GM15510 (cell line): ENCODE results near the gene HOTAIR.
A peak's percentile ranks its signal among the peaks of the same experiment; 100 is the strongest.

Source experiments
- POLR2A ChIP-seq: IDR thresholded peaks from 3 replicates; pipeline ENCODE4 v1.6.1; 2011; ENCODE audit warnings: borderline replicate concordance; ENCODE audit not compliant: insufficient read length; ENCODE audit errors: extremely low read depth

HOTAIR gene

DNA sequence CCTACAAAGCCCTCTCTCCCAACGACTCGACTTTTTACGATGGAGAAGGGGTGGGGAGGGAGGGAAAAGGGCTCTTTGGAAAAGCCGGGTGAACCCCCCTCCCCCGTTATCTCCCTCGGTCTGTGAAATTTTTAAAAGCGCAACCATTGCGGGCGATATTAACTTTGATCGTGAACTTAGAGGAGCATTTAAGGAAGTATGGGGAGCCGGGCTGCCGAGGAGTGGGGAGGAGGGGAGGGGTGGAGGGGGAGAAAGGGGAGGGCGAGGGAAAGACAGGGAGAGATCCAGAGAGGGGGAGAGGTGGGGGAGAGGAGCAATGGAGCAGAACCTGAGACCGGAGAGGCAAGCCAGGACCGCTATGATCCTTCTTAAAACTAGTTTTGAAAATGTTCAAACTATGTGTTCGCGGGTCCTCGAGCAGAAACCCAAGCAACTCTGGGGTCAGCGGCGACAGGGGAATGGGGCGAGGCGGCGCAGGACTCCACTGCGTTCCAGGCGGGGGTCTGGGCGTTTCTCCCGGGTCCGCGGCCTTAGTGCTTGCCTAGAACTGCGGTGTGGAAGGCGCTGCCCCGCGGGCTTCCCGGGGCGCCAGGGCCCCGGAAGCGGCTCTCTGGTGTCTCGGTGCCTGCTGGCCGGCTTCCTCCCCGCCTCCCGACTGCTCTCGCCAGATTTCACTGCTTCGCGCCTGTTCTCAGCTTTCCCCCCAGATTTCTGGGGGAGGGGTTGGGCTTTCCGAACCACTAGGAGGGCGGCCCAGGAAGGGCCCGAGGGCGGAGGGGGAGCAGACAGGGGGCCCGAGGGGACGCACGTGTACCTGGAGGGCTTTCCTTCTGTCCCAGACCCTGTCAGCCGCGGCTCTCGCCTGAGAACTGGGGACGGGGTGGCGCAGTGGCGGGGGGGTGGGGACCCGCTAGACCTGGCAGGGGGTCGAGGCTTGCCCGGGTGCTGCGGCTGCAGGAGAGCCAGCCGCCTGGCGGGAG is at the start of gene HOTAIR:
HOTAIR (minus strand) TSS at position 871 of the 980 bp plus-strand sequence.
- no peak for TF ChIP-seq POLR2A

DNA sequence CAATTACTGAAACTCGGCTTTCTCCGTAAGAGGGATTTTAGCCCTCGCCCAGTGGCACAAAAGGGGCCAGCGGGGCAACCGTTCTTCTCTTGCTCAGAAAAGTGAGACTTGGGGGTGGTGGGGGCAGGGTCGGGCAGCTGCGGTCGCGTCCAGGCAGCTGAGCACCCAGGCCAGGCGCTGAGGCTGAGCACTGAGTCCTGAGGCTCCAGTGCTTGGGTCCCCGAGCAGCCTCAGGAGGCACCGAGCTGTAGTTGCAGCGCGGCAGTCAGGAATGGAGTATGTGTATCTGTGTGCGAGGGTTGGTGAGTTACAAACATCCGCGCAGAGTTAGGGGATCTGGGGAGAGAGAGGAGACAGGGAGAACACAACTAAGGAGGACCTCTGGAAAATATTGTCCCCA is 49.4 kb upstream of the HOTAIR start:
- TF ChIP-seq POLR2A, result no peak

DNA sequence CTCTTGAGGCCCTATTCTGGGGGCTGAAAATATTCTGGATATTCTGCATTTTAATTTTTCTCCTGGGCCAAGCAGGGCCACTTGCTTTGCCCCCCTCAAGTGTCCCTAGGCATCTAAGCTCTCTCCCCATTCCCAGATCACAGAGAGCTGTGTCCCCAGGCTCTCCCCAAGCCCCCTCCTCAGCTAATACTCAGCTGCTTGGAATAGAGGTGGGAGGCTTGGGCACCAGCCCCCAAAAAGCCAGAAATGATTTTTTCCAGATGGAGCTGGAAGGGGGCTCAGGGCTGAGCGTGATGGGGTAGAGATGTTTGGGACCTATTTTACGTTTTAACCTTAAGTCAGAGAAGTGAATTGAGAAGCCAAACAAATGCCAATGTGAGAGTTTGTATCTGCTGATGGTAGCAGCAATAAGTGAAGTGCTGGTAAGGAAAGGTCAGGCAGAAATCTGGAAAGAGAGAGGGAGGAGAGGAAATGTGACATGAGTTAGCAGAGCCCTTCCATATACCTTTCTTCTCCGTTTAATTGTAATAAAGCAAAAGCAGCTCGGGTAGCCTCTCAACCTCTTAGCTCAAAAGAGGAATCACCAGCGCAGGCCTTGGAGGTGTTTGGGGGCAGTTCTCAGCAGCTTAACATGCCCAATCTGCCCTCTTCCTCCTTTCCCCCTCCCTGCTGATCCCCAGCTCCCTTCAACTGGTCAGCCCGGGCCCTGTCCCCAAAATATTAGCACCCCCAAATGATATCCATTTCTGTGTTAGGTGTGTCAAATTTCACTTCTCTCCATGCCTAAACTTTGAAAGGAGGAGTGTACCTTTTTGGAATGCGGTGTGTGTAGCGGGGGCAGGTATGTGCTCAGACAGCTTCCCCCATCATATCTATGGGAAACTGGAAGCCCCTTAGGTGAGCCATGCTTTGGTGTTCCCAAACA is 48.5 kb upstream of the HOTAIR start:
- TF ChIP-seq POLR2A, result no peak

DNA sequence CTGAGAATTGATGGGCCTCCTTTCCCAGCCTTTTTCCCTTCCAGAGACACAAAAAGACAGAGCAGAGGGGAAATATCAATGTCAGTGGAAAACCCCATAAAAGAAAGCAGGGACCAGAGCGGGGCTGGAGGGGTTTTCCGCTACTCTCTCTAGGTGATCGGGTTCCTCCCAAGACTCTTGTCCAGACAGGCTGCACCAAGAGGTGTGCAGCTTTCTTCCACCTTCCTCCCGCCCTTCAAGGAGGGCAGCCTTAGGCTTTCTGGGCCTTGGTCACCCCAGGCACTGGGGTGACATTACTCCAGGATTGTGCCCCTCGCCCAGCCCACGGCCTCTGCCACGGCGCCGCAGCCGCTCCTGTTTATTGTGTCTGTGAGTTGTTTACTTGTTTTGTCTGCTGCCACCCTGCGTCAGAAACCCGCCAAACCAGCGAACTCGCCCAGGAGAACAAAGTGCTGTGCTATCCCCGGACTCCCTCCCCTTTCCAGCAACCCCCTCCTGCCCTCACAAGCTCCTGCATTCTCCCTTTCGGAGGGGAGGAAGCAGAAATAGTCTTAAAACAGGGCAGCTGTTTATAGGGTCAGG is 46.8 kb upstream of the HOTAIR start:
- TF ChIP-seq POLR2A, result no peak

DNA sequence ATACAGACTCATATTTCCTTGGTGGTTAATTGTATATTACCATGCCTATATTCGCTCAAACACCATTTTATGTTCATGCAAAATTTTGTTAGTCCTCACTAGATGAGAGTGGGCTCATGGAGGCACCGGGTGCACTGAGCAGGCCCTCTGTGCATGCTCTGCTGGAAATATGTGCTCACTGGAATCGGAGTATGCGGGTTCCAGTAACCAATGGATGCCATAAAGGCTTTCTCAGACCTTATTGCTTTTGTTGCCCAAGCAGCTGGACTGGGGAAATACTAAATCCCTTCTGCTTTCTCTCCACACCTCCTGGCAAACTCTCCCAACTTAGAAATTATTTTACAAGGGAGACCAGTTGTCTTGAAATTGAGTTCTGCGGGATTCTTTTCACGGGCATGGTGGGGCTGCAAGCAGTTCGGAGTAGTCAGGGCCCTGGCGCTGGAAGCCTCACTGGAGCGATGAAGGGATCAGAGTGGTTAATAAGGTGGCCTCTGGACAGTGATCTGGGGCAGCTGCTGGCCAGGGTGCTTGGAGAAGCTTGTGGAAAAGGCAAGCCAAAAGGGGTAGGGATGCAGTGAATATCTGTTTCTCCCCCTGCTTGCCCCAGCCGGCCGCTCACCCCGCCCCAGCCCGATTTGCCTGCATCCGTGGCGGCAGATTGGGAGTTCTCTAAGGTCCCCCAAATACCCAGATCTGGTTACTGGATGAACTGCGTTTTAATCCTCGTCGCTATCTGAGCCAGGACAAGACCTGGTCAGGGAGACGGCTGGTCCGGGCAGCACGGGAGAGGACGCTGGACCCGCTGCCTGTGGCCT is 46.0 kb upstream of the HOTAIR start:
- no peak for TF ChIP-seq POLR2A

DNA sequence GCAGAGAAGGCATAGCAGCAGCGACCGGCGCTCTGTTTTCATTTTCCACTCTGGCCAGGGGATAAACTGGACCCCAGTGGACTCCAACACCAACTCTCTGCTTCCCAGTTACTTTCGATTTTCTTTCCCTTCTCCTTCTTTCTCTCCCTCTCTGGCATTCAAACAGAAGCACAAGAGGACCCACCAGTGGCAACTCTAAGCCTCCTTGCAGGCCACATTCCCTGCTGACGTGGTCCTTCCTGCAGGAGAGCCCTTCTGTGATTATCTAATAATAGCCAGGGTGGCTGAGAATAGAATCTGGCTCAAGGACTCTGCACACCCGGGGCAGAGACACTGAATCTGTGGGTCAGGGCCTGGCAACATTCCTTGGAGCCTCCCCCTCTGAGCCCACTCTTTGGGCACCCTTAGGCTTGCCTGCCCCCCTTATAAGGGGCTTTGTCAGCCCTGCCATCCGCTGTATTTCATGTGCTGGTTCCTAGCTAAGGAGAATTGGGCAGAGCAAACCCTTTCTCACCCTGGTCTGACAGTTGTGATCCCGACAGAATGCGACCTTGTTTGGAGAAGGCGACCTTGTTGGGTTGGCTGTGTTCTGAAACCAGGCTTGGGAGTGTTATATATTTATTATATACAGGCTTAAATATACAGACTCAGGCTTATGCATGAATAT is 45.3 kb upstream of the HOTAIR start:
- TF ChIP-seq POLR2A, result no peak

DNA sequence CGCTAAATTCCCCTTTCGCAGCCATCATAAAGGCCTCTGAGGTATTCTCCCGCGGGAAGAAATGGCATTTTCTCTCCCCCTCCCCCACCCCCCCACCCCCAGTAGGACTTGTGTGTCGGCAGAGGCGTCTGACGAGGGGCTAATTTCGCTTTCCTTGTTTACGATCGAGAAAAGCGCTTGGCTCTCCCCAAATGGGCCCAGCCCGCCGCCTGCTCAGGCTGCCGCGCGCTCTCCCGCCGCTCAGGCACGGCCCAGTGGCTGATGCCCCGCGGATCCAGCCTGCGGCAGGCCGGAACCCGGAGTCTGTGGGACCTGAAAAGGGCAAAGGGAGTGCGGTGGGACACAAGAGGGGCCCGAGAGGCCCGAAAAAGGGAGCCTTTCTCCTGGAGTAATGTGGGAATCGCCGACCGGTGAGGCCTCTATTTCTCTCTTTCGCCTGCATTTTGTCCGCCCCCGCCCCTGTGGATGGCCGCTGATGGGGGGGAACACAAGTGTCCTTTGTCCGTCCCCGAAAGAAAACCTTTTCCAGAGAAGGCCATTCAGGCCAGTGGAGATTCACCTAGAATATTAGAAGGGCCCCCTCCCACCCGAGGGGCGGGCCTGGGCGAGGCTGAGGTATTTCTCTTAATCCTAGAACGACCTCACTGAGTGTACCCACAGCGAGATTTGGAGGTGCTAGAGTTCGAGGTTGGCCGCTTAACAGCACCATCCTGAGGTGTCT is 44.5 kb upstream of the HOTAIR start:
- TF ChIP-seq POLR2A, result no peak

DNA sequence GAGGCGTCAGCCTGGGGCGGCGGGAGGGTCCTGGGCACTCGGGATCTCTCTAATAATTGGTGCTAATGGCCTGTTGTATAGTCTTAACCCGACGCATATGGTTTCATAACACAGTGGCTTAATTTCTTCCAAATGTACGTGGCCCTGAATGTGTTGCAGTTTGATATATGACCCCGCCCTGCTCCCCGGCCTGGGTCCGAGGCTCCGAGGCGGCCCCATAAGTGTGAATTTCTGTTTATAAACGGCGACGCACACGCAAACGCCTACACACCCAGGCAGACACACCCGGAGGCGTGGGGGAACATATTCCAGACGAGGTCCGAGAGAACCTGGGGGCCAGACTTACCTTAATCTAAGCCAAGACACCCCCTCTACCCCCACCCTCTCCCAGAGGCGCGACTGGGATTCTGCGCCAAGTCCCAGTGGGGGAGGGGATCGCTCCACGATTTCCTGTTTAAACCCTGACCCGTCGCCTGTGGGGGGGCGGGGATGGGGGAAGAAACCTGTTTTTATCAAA is 43.8 kb upstream of the HOTAIR start:
- TF ChIP-seq POLR2A, result no peak

DNA sequence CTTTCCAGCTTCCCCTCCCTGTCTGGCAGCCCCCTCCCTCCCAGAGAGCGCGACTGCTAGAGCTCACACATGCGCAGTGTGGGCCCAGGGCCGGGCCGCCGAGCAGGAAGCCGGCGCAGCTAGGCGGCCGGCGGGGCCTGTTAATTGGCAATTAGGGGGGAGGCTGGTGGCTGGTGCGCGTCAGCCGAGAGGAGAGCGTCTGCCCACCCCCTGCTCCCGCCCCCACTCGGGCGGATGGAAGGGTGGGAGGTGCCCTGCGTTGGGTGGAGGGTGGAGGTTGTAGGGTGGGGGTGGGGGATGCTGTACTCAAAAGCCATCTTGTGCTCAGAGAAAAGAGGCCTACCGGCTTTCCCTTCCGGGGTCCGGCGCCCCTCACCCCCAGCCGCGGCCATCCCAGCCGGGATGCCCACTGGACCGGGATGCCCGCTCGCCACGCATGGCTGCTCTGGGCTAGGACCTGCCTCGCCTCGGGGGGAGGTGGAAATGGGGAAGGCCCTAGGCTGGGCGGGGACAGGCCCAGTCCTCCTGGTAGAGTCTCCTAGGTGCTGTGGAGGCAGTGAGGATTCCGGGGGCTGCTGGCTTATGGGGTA is 43.2 kb upstream of the HOTAIR start:
- TF ChIP-seq POLR2A, result peak; percentile 68

DNA sequence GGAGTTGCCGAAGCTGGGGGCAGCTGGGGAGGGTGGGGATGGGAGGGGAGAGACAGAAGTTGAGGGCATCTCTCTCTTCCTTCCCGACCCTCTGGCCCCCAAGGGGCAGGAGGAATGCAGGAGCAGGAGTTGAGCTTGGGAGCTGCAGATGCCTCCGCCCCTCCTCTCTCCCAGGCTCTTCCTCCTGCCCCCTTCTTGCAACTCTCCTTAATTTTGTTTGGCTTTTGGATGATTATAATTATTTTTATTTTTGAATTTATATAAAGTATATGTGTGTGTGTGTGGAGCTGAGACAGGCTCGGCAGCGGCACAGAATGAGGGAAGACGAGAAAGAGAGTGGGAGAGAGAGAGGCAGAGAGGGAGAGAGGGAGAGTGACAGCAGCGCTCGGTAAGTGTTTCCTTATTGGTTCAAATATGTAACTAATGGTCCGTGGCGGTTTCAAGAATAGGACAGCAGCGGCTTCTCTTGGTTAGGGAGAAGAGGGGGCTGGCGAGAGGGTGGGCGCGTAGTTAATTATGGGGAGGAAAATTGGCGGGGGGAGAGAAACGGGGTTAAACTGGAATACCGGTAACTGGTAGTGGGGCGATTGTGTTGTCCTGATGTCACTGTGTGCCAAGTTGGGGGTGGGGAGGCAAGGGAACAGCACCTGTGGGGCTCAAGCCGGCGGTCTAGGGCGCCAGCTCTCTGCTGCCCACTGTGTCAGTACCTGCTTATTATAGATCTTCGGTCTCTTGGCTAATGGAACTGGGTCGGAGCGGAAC is 42.5 kb upstream of the HOTAIR start:
- TF ChIP-seq POLR2A, result no peak

DNA sequence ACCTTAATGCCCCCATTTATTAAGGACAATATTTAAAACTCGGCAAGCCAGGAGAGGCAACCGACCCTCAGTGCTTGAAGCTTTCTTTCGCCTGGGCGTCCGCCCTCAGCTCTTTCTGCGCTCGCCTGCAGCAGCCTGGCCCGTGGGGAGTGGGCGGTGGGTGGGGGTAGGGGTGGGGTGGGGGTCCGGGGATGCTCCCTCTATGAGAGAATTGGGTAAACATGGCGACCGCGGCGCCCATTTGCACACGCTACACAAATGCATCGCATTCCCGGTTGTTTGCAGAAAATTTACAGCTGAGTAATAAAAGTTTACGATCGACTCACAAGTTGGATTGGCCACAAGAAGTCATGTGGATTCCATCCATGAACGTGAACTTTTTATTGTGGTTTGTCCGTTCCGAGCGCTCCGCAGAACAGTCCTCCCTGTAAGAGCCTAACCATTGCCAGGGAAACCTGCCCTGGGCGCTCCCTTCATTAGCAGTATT is 41.8 kb upstream of the HOTAIR start:
- no peak for TF ChIP-seq POLR2A

DNA sequence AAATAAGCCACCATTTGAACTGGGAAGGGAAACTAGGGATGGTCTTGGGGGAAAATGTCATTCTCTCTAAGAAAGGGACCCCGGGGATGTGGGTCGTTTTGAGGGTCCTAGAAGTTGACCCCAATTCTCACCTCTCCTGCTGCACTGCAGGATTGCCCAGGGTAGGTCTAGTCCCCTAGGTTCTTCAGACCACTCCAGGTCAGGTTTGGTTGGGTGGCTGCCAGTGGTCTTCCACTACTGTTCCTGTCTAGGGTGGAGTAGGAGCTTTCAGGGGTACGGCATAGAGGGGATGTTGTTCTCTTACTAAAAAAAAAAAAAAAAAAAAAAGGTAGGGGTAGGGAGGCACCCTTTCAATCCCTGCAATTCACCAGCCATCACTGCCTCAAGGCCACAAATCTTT is 41.3 kb upstream of the HOTAIR start:
- no peak for TF ChIP-seq POLR2A
